Inflammatory macrophage (primary cell): ENCODE data around the gene MINDY4.

Experiments
- DNase-seq, 2 donors: peaks; one replicate each; pipeline ENCODE4 v3.0.0-alpha.2; 2020 to 2022

Gene MINDY4

GRCh38 chr7:30859202-30859939 is 88.2 kb downstream of the MINDY4 start:
- no peak for DNase-seq

GRCh38 chr7:30859940-30860496 is 88.8 kb downstream of the MINDY4 start:
- no peak for DNase-seq

GRCh38 chr7:30861612-30862011 is 90.4 kb downstream of the MINDY4 start:
- DNase-seq: no peak

DNA sequence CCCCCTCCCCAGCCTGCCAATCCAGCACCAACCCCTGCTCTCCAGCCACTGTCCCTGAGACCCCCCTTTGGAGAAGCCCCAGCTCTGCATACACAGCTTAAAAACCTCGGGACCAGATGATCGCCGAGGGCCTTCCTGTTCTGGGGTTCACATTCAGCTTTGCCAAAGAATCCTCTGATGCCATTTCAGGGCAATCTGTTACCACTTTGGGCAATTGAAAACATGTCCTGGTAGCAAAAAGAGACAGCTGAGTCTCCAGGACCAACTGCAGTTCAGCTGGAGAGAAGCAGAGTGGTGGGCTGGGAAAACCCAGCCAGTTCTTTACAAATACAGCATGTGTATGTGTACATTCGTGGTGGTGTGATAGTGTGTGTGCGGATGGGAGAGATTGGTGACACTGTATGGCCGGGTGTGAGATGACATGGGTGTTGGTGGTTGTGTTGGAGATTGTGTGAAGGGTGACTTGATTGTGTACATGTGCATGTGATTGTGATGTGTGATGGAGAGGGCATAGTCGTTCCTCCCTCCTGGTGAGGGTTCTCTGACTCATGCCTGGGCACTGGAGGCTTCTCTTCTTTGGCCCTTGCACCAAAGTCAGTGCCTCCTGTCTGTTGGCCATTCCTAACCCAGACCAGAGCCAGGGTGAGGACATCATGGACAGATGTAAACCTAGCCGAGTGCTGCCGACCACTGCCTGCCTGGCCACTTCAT is 91.9 kb downstream of the MINDY4 start:
- DNase-seq: no peak

- DNase-seq: no peak
Measured at GRCh38 chr7:30863706-30864035, 92.5 kb downstream of the MINDY4 start.

GRCh38 chr7:30864101-30864500 is 92.9 kb downstream of the MINDY4 start:
- DNase-seq: no peak

- no peak for DNase-seq
Measured at GRCh38 chr7:30865076-30865475, 93.9 kb downstream of the MINDY4 start.

DNA sequence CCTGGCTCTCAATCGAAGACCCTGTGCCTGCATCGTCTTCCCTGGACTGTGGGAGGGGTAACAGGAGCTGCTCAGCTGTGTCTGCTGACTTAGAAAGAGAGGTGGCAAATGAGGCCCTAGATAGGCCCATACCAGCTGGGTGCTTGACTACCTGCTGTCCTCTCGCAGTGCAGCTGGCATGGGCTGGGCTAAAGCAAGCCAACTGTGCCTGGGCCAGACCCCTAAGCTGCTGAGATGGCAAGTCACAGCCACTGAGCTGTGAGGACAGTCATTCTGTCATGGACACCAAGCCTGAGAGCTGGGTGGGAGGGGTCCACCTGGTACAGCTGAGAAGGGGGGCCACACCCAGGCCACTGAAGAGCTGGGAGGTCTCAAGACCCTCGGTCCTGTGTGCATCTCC is 94.6 kb downstream of the MINDY4 start:
- DNase-seq: no peak

DNA sequence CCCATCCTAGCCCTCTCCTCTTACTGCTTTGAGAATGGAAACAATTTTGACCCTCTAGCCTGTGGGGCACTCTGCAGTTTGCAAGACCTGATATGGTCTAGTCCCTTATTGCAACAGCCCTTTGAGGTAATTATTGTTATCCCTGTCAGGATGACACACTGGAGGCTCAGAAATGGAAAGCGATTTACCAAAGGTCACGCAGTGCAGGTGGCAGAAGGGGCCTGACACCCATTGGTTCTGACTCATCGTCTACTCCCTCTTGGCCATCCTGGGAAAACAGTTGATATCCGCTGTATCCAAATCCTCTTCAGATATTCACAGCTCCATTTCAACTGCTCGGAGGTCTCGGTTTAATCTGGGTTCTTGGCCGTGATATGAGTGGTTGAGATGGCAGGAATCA is 95.7 kb downstream of the MINDY4 start:
- DNase-seq: no peak

GRCh38 chr7:30867483-30867882 is 96.3 kb downstream of the MINDY4 start:
- DNase-seq: no peak

GRCh38 chr7:30869794-30870611 is 98.8 kb downstream of the MINDY4 start:
- DNase-seq: no peak

GRCh38 chr7:30870821-30871518 is 99.8 kb downstream of the MINDY4 start:
- no peak for DNase-seq

DNA sequence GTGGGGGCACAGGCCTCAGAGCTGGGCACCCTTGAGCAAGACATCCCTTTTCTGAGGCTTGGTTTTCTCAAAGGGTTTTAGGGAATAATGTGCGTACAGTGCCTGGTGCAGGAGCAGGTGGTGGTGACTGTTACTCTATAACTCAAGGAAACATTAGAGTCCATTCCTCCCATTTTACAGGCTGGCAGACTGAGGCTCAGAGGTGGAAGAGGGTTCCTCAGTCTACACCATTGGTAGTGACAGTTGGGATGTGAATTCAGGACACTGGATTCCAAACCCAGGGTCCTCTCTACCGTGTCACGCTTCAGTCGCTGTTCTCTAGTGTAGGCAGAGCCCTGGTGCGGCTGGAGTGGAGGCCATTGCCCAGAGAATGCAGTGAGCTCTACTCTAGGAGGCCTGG is 100.4 kb downstream of the MINDY4 start:
- no peak for DNase-seq

- DNase-seq: no peak
Measured at GRCh38 chr7:30873207-30873606, 102.0 kb downstream of the MINDY4 start.

GRCh38 chr7:30873656-30874055 is 102.4 kb downstream of the MINDY4 start:
- no peak for DNase-seq

DNA sequence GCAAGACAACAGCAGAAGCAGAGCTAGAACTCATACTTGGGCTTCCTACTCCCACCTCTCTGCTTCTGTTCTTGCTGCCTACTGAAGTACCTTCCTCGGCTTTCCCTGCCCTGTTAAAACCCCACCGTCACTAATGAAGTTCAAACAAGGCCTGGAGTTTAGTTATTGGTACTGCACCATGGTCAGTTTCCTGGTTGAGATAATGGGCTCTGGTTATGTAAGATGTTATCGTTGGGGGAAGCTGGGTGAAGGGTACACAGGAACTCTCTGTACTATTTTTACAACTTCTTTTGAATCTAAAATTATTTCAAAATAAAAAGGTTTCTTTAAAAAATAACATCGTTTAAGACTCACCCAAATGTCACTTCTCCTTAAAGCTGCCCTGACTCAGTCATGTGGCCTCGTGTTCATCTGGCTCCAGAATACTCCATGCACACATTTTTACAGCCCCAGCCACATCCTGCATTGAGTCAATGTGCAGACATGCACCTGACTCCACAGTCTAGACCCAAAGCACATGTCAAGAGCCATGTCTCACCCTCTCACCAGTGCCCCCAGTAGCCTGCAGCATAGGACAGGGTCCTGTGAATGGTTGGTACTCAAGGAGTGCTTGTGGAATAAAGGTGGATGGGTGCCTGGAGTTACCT is 103.6 kb downstream of the MINDY4 start:
- peak; percentile 27 to 47 for DNase-seq

DNA sequence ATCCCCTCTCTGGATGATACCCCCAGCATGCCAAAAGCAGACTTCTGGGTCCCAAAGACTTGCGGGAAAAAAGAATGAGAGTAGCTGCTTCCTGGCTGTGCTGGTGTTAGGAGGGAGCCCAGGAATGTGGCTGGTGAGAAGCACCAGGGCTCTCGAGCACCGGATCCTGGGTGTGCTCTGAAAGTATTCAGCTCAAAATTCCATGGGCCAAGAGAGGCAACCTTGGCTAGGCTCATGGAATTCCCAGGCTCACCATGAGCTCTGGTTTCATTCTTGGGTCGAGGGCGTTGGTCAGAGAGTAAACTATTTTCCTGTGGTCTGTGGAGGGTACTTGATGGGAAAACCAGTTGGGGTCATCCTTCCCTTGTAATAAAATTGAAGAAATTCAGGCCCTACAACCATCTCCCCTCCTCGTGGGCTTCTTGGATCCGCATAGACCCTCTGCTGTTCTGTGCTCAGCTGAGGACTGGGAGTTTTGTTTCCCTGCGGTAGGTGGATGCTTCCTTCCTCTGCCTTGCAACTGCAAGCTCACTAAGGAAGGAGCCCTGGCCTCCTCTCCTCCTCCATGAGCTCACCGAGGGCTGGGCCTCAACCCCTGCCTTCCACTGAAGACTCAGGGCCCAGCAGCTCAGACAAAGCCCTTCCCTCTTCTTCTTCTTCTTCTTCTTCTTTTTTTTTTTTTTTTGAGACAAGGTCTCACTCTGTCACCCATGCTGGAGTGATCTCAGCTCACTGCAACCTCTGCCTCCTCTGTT is 106.0 kb downstream of the MINDY4 start:
- DNase-seq: peak; percentile 66 to 83

GRCh38 chr7:30877993-30878392 is 106.8 kb downstream of the MINDY4 start:
- DNase-seq: no peak

DNA sequence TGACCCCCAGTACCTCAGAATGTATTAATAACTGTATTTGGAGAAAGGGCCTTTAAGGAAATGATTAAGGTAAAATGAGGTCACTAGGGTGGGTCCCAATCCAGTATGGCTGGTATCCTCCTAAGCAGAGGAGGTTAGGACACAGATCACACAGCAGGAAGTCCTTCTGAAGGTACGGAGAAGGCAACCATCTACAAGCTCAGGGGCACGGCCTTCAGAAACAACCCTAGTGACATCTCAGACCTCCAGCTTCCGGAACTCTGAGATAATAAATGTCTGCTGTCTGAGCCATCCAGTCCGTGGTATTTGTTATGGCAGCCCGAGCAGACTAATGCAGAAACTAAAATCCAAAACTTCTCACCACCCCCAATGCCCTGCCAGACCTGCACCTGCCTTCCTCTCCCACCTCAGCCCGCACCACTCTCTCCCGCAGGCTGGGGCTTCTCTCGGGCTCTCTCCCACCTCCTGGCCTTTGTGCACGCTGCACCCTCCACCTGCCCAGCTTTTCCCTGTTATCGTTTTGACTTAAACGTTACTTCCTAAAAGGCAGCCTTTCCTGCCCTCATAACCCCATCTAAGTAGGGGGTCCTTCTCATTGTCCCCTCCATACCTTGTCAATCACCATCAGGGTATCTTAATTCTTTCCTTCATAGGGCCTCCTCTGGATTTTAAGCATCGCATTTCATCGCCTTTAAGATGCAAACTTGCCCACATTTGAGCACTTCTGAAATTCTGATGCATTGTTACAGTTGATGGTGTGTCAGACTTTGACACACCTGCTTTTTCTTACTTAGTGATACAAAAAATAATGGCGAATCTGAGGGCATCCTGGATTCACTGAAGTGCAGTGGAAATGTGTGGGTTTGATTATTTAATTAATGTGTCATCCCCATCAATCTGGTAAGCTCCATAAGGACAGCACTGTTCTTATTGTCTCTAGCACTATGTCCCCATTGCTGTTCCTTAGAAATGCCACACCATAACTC is 108.2 kb downstream of the MINDY4 start:
- no peak for DNase-seq

- DNase-seq: peak; percentile 75 to 77
Measured at GRCh38 chr7:30880125-30880720, 109.0 kb downstream of the MINDY4 start.
